A673 (cell line): ENCODE results near the gene CERS6. TPM values are rescaled to one million over a fixed set of nuclear protein-coding genes. Genes with fewer than 3 reads are reported as not detected.

Experiments used
- BruUV-seq: library from RNA; stranded (reverse); fragments of 400-500 nt; replicated peaks from 2 replicates; lab custom pipeline; 2021; lab: Mats Ljungman, UMichigan
- CTCF ChIA-PET: fragments of 300-600 bp; sonication (Branson Sonifier 250); formaldehyde crosslinking; loops from one replicate; lab custom pipeline; 2022; ENCODE audit warnings: antibody characterized with exemption; lab: Charles Lee
- POLR2A ChIA-PET: fragments of 300-600 bp; sonication (Branson Sonifier 250); formaldehyde crosslinking; loops from one replicate; lab custom pipeline; 2022; ENCODE audit warnings: antibody characterized with exemption; ENCODE audit not compliant: low non-redundant PET; lab: Charles Lee
- DNase-seq: peaks from one replicate; pipeline ENCODE4 v3.0.0-alpha.2; 2015; ENCODE audit warnings: low spot score
- H3K27ac ChIP-seq: fragments of 200-600 bp; sonication (generic); 2 replicates; pipeline ENCODE4 v1.5.1; 2016; ENCODE audit warnings: mixed run types, low read depth, mild to moderate bottlenecking, mixed read lengths, antibody characterized with exemption, low read length; ENCODE audit not compliant: poor library complexity, severe bottlenecking
- H3K27me3 ChIP-seq: fragments of 200-600 bp; sonication (generic); replicated peaks from 2 replicates; pipeline ENCODE4 v1.6.1; 2017; ENCODE audit warnings: mixed run types, low read depth, mild to moderate bottlenecking, mixed read lengths, antibody characterized with exemption, low read length; ENCODE audit not compliant: insufficient read depth, poor library complexity
- H3K36me3 ChIP-seq: fragments of 200-600 bp; sonication (generic); 2 replicates; pipeline ENCODE4 v1.6.1; 2016; ENCODE audit warnings: mixed run types, mild to moderate bottlenecking, mixed read lengths, antibody characterized with exemption, low read length; ENCODE audit not compliant: insufficient read depth, poor library complexity, severe bottlenecking
- H3K4me1 ChIP-seq: fragments of 200-600 bp; sonication (generic); 2 replicates; pipeline ENCODE4 v1.6.1; 2017; ENCODE audit warnings: mixed run types, mild to moderate bottlenecking, mixed read lengths, antibody characterized with exemption, low read length; ENCODE audit not compliant: insufficient read depth, poor library complexity, severe bottlenecking
- H3K4me3 ChIP-seq: fragments of 200-600 bp; sonication (generic); 2 replicates; pipeline ENCODE4 v1.5.1; 2016; ENCODE audit warnings: low read depth, mixed run types, mild to moderate bottlenecking, mixed read lengths, low read length; ENCODE audit not compliant: poor library complexity, severe bottlenecking
- H3K9me3 ChIP-seq: fragments of 200-600 bp; sonication (generic); 2 replicates; pipeline ENCODE4 v1.6.1; 2016; ENCODE audit warnings: mixed run types, low read depth, mild to moderate bottlenecking, mixed read lengths, antibody characterized with exemption, low read length; ENCODE audit not compliant: poor library complexity, severe bottlenecking
- EZH2 ChIP-seq: fragments of 200-600 bp; sonication (generic); IDR thresholded peaks from 2 replicates; pipeline ENCODE4 v1.6.1; 2017; ENCODE audit warnings: borderline replicate concordance, low read depth, mild to moderate bottlenecking, mixed read lengths, antibody characterized with exemption, low read length; ENCODE audit not compliant: poor library complexity, severe bottlenecking
- intact Hi-C: fragments of 100-400 bp; cut with micrococcal nuclease; formaldehyde crosslinking; loops from one replicate; pipeline ENCODE4 v1.10.0; 2022; ENCODE audit not compliant: unreplicated experiment
- total RNA-seq: library from RNA; stranded (reverse); gene quantifications from 2 replicates; pipeline ENCODE4 v1.2.3, GENCODE V29; 2021
- TF ChIP-seq, protein P1 (sequence below): fragments of 300-800, 200-600 bp; sonication (generic); conservative IDR thresholded peaks from 2 replicates; pipeline ENCODE4 v1.5.1; 2017; ENCODE audit warnings: low read depth, mild to moderate bottlenecking, antibody characterized with exemption, low read length, moderate library complexity, mixed read lengths

Gene CERS6
- total RNA-seq, 1 experiment from 2014 or later: 12.4 TPM

DNA sequence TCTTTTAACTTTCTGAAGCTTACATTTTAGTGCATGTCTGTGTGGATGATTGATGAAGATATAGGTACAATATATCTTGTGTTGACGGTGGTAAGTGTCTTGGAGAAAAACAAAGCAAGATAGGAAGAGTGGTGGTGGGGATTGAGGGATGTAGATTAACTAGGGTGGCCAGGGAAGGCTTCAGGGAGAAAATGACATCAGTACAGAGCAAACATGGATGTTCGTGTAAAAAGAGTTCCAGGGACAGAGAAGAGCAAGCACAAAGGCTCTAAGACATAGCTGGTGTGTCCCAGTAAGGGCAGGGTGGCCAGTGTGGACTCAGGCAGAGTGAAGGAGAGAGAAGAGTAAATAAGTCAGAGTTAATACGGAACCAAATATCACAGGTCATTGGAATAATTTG lies 2.7 kb upstream of the CERS6 start:
- H3K4me1 ChIP-seq: no peaks in the 10 kb centered on the region
- H3K36me3 ChIP-seq: no peaks in the 10 kb centered on the region
- H3K9me3 ChIP-seq: no peaks in the 10 kb centered on the region
- intact Hi-C loops: no loop called here
- BruUV-seq: no TSS peak
- TF ChIP-seq, protein P1, sequence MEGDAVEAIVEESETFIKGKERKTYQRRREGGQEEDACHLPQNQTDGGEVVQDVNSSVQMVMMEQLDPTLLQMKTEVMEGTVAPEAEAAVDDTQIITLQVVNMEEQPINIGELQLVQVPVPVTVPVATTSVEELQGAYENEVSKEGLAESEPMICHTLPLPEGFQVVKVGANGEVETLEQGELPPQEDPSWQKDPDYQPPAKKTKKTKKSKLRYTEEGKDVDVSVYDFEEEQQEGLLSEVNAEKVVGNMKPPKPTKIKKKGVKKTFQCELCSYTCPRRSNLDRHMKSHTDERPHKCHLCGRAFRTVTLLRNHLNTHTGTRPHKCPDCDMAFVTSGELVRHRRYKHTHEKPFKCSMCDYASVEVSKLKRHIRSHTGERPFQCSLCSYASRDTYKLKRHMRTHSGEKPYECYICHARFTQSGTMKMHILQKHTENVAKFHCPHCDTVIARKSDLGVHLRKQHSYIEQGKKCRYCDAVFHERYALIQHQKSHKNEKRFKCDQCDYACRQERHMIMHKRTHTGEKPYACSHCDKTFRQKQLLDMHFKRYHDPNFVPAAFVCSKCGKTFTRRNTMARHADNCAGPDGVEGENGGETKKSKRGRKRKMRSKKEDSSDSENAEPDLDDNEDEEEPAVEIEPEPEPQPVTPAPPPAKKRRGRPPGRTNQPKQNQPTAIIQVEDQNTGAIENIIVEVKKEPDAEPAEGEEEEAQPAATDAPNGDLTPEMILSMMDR: no peak
- no peak for TF ChIP-seq EZH2
- no peak for DNase-seq
- ChIA-PET CTCF (no interaction called here), POLR2A (no interaction called here)
- H3K27me3 ChIP-seq: no peaks in the 10 kb centered on the region
- no peak overlapping the region for H3K27ac ChIP-seq
- no peak overlapping the region for H3K4me3 ChIP-seq

DNA sequence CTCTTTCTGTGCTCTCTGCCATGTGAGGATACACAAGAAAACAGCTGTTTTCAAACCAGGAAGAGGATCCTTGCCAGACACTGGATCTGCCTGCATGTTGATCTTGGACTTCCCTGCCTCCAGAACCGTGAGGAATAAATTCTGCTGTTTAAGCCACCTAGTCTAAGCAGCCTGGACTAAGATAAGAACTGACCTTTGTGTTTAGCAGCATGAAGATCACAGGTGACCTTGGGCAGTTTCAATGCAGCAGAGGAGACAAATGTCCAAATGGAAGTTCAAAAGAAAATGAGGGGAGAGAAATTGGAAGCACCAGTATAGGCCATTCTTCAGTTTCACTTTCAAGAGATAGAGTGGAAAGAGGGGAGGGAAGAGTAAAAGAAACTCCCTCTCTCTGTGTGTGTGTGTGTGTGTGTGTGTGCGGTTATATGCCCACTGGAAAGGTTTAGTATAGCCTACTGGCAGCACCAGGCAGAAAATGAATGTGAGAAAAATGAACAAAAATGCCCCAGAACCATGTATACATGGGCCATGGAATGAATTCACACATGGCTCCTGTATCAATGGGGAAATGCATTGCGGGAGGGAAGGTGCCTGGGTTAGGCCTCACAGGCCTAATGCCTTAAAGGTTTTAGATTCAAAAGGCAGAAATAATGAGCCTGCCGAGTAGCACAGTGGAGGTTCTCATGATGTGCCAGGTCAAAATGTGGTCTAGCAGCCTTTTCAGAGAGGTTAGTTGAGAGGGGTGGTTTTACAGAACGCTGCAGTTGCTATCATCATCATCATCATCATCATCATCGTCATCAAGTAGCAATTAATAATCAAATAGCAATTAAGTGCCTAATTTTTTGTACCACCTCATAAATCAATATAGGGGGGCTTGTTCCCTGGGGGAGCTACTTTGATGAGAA lies 1.1 kb upstream of the CERS6 start:
- Histone ChIP-seq H3K27me3 (no peaks in the 10 kb centered on the region), H3K4me3 (no peak overlapping the region), H3K27ac (no peak overlapping the region), H3K9me3 (no peaks in the 10 kb centered on the region), H3K4me1 (no peaks in the 10 kb centered on the region), H3K36me3 (no peaks in the 10 kb centered on the region)
- DNase-seq: no peak
- ChIA-PET POLR2A (no interaction called here), CTCF (no interaction called here)
- intact Hi-C loops: no loop called here
- no peak for TF ChIP-seq EZH2
- TF ChIP-seq, protein P1: no peak
- no TSS peak for BruUV-seq

DNA sequence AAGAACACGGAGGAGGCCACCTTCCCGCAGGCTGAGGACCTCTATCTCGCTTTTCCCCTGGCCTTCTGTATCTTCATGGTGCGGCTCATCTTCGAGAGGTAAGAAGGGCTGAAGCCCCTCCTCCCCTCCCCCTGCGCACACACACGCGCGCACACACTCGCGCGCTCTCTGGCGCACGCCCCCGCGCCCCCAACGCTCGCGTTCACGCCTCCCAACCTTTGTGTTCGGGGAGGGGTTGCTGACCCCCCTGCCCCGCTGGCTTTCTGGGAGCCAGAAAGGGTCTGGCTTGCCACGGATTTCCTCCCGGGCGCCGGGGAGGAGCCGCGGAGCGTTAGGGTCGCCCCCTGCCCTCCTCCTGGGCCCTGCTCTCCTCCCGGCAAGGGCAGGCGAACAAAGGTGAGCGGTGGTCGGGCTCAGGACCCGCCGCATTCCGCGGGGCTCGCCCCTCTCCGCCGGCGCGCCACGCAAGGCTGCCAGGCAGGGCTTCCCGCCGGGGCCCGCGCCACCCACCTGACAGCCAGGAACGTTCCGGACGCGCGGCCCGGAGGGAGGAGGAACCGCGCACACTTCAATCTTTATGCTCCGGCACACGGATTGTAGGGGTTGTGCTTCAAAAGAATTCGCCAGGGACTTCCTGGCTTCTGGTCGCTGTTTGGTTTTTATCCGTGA lies 583 bp downstream of the CERS6 start:
- no TSS peak for BruUV-seq

More for the DNA sequence above, 583 bp downstream of the CERS6 start:
- H3K27ac ChIP-seq: peak overlapping the region; percentile 18
- no peaks in the 10 kb centered on the region for H3K36me3 ChIP-seq
- no peaks in the 10 kb centered on the region for H3K9me3 ChIP-seq
- ChIA-PET CTCF (no interaction called here), POLR2A (no interaction called here)
- no peaks in the 10 kb centered on the region for H3K27me3 ChIP-seq
- DNase-seq: peak; percentile 36
- TF ChIP-seq, protein P1: no peak
- no peak for TF ChIP-seq EZH2
- no peaks in the 10 kb centered on the region for H3K4me1 ChIP-seq
- H3K4me3 ChIP-seq: peak overlapping the region; percentile 55
- intact Hi-C loops: no loop called here
